Ectodermal cell (in vitro differentiated cells): ENCODE measurements around the gene TMEM40.

Experiments used
- H3K27ac ChIP-seq: 2 replicates; pipeline ENCODE4 v1.7.0; 2013; ENCODE audit warnings: mild to moderate bottlenecking, low read depth, low read length; ENCODE audit not compliant: insufficient read depth, poor library complexity, severe bottlenecking
- H3K27me3 ChIP-seq: 2 replicates; pipeline ENCODE4 v1.7.0; 2013; ENCODE audit warnings: mild to moderate bottlenecking, low read length; ENCODE audit not compliant: insufficient read depth, control insufficient read depth, poor library complexity, severe bottlenecking
- H3K36me3 ChIP-seq: one replicate; pipeline ENCODE4 v1.7.0; 2013; ENCODE audit warnings: low read length; ENCODE audit not compliant: control insufficient read depth, insufficient read depth
- H3K4me1 ChIP-seq: one replicate; pipeline ENCODE4 v1.7.0; 2013; ENCODE audit warnings: low read length; ENCODE audit not compliant: control insufficient read depth, insufficient read depth
- H3K4me3 ChIP-seq: 2 replicates; pipeline ENCODE4 v1.7.0; 2013; ENCODE audit warnings: low read depth, low read length, control low read depth; ENCODE audit not compliant: insufficient read depth
- H3K9me3 ChIP-seq: 2 replicates; pipeline ENCODE4 v1.7.0; 2013; ENCODE audit warnings: mild to moderate bottlenecking, low read length, moderate library complexity; ENCODE audit not compliant: control insufficient read depth
- WGBS, 2 experiments: methylation state at CpG; one replicate each; pipeline ENCODE4 v1.1.7; 2013; ENCODE audit warnings: missing lambda C conversion rate in 2 of 2; 5-methylcytosine and 5-hydroxymethylcytosine counted together

TMEM40 gene

DNA sequence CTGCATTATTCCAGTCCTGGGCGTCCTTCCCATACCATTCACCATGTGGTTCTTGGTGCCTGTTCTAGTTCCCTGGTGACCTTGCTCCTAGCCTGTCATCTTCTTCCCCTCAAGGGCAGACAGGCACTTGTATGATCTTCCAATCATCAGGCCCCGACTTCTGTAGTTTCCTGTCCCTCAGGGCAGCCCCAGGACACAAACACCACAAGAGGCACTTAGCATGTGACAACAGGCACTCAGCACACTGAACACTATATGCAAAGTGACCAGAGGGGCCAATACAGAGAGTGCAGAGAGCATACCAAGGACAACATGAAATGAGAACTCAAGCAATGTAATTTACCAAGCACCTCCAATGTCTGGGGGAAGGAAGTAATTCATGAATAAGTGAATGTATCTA is 17.9 kb downstream of the TMEM40 start:
- H3K4me1 ChIP-seq: no peaks in the 10 kb centered on the region
- WGBS, 2 experiments: 77 to 84% methylated on average over 2 of the region's 2 CpGs
- H3K27ac ChIP-seq: no peak overlapping the region
- no peaks in the 10 kb centered on the region for H3K9me3 ChIP-seq
- no peaks in the 10 kb centered on the region for H3K36me3 ChIP-seq
- H3K27me3 ChIP-seq: no peaks in the 10 kb centered on the region
- H3K4me3 ChIP-seq: no peak overlapping the region

DNA sequence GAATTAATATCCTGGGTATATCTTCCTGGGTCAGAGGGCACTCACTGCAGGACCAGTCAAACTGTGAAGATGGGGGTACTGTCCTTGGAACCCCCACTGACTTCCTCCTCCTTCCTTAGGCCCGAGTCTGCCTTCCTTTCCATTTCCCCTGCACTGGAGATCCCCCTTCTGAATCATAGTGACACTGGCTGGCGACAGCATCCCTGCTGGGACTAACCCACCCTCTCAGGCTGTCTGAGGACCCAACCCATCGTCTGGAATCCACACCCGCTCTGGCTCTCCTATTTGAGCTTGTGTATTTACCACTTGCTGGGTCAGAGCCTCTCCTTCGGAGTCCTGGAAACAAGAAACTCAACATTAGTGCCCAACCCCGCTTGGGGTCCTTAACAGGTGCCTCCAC is 21.2 kb downstream of the TMEM40 start:
- WGBS, 2 experiments: 58 to 68% methylated on average over 6 of the region's 6 CpGs
- Histone ChIP-seq H3K4me3 (no peak overlapping the region), H3K9me3 (no peaks in the 10 kb centered on the region), H3K36me3 (no peaks in the 10 kb centered on the region), H3K4me1 (no peaks in the 10 kb centered on the region), H3K27me3 (no peaks in the 10 kb centered on the region), H3K27ac (no peak overlapping the region)

GRCh38 chr3:12737319-12737718 is 21.7 kb downstream of the TMEM40 start:
- Histone ChIP-seq H3K27me3 (no peaks in the 10 kb centered on the region), H3K4me3 (no peak overlapping the region), H3K9me3 (no peaks in the 10 kb centered on the region), H3K4me1 (no peaks in the 10 kb centered on the region), H3K27ac (no peak overlapping the region), H3K36me3 (no peaks in the 10 kb centered on the region)
- 81 to 86% methylated on average over 2 of the region's 2 CpGs for WGBS, 2 experiments

GRCh38 chr3:12734960-12735359 is 24.1 kb downstream of the TMEM40 start:
- Histone ChIP-seq H3K27ac (no peak overlapping the region), H3K4me1 (no peaks in the 10 kb centered on the region), H3K9me3 (no peaks in the 10 kb centered on the region), H3K36me3 (no peaks in the 10 kb centered on the region), H3K4me3 (no peak overlapping the region), H3K27me3 (no peaks in the 10 kb centered on the region)
- 89 to 97% methylated on average over 4 of the region's 4 CpGs for WGBS, 2 experiments

GRCh38 chr3:12733566-12733965 is 25.5 kb downstream of the TMEM40 start:
- Histone ChIP-seq H3K27me3 (no peaks in the 10 kb centered on the region), H3K36me3 (no peaks in the 10 kb centered on the region), H3K4me3 (no peak overlapping the region), H3K27ac (no peak overlapping the region), H3K9me3 (no peaks in the 10 kb centered on the region), H3K4me1 (no peaks in the 10 kb centered on the region)
- WGBS, 2 experiments: 59 to 62% methylated on average over 3 of the region's 3 CpGs

GRCh38 chr3:12730506-12731242 is 28.4 kb downstream of the TMEM40 start:
- whole genome bisulfite sequencing, 2 experiments: 91 to 94% methylated on average over 4 of the region's 4 CpGs
- no peaks in the 10 kb centered on the region for H3K27me3 ChIP-seq
- no peaks in the 10 kb centered on the region for H3K9me3 ChIP-seq

GRCh38 chr3:12729051-12729651 is 29.9 kb downstream of the TMEM40 start:
- Histone ChIP-seq H3K27ac (no peak overlapping the region), H3K4me3 (no peak overlapping the region), H3K9me3 (no peaks in the 10 kb centered on the region), H3K4me1 (no peaks in the 10 kb centered on the region), H3K36me3 (no peaks in the 10 kb centered on the region), H3K27me3 (no peaks in the 10 kb centered on the region)
- 77 to 80% methylated on average over 6 to 7 of the region's 7 CpGs for WGBS, 2 experiments

More at GRCh38 chr3:12730506-12731242, 28.4 kb downstream of the TMEM40 start:
- Histone ChIP-seq H3K4me1 (no peaks in the 10 kb centered on the region), H3K27ac (no peak overlapping the region), H3K36me3 (no peaks in the 10 kb centered on the region), H3K4me3 (no peak overlapping the region)

DNA sequence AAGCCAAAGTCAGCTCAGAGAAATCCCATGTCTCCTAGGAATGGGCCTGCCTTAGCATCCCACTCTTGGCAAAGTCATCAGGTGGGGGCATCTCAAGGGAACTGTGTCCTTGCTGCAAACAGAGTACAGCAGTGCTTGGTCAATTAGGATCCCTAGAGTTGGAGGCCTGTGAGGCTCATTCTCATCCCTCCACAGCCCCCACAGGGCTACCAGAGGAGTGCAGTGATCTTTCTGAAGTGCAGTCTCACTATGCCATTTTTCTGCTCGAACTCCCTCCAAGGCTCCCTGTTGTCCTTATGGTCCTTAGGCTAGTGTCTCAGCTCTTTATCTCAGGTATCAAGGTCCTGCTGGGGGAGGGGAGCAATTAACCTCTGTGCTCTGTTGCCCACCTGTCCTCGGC is 31.1 kb downstream of the TMEM40 start:
- Histone ChIP-seq H3K4me1 (no peaks in the 10 kb centered on the region), H3K27ac (no peak overlapping the region)
- 86 to 87% methylated on average over 2 of the region's 2 CpGs for WGBS, 2 experiments

DNA sequence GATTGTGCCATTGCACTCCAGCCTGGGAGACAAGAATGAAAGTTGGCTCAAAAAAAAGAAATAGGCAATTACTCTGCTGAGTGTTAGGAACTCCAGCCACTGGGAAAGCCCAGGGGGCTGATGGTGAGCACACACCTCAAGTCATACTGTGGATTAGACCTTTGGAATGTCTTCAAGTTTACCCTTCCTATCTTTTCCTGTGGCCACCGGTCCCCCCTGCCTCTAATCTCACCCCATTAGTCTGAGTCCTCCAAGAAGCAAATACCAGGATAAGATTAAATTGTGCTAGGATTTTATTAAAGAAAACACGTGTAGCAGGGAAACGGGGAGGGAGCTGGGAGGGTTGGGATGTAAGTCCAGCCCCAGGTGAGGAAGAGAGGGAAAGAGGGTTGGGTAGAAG is 31.6 kb downstream of the TMEM40 start:
- H3K27ac ChIP-seq: no peak overlapping the region
- WGBS, 2 experiments: 75 to 80% methylated on average over 3 of the region's 3 CpGs
- H3K27me3 ChIP-seq: no peaks in the 10 kb centered on the region
- H3K4me1 ChIP-seq: no peaks in the 10 kb centered on the region
- H3K36me3 ChIP-seq: no peaks in the 10 kb centered on the region
- H3K9me3 ChIP-seq: no peaks in the 10 kb centered on the region
- no peak overlapping the region for H3K4me3 ChIP-seq

More for the DNA sequence above, 31.1 kb downstream of the TMEM40 start:
- H3K9me3 ChIP-seq: no peaks in the 10 kb centered on the region
- H3K36me3 ChIP-seq: no peaks in the 10 kb centered on the region
- H3K27me3 ChIP-seq: no peaks in the 10 kb centered on the region
- H3K4me3 ChIP-seq: no peak overlapping the region

DNA sequence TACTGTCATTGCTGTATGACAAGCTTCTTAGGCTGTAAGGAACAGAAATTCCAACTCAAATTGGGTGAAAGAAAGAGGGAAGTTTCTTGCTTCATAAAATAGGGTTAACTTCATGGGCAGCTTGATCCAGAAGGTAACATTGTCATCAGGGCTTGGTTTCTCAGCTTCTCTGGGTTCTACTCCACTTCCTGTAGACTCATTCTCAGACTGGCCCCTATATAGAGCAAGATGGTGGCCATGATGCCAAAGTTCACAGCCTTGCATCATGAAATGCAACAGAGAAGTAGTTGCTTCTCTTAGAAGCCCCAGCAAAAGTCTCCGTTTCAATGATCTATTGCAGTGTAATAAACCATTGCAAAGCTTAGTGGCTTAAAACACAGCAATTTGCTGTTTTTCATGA is 33.6 kb downstream of the TMEM40 start:
- no peaks in the 10 kb centered on the region for H3K4me1 ChIP-seq
- no peak overlapping the region for H3K4me3 ChIP-seq
- H3K36me3 ChIP-seq: no peaks in the 10 kb centered on the region
- WGBS, 2 experiments: 94% methylated on average over 1 of the region's 1 CpG
- H3K27ac ChIP-seq: no peak overlapping the region
- H3K9me3 ChIP-seq: no peaks in the 10 kb centered on the region
- no peaks in the 10 kb centered on the region for H3K27me3 ChIP-seq
